GM12873 (cell line): ENCODE results near the gene FANCG.

ENCODE experiments used
- TF ChIP-seq, protein P1 (sequence below): IDR thresholded peaks from 2 replicates; pipeline ENCODE4 v1.5.1; 2012; ENCODE audit warnings: low read depth, mild to moderate bottlenecking, moderate library complexity, low read length, control low read depth; ENCODE audit not compliant: insufficient read depth; ENCODE audit errors: missing control alignments

Gene FANCG

DNA sequence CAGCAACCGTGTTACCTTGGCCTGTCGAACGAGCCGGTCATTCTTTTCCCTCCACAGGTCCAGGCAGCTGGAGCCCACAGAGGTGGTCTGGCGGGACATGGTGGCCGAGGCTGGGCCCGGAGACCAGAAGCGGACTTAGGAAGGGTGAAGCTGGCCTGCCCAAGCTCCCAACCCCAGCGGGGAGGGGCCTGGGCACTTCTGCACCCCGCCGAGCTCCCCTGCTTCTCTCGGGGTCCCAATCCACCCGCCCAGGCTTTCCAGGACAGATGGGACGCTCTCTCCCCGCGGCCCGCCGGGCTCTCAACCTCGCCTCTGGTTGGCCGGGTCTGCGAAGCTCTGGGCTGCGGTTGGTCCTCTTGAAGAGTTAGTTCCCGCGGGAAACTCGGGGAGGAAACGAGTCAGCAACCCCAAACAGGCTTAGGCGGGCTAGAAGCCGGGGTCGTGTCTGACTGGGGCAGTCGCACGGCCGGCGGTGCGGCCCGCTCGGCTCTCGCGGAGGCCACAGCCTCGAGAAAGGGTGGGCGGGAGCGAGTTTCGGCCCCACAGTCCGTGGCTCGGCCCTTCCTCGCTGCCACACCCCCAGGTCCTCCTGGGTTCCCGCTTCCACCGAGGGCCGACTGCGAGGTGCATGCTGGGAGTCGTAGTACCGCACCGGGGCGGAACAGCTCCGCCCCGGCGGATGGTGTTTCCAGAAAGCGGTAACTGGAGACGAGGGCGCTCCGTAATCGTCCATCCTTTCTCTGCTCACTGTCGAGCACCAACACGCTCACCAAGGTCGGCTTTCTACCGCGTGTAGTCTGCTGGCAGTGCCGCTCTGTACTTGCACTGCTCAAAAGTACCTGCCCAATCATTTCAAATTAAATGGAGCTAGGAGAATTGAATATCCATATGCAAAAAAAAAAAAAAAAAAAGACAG lies at the start of gene FANCG:
TSS of gene FANCG (minus strand) at position 517 of the 916 bp plus-strand sequence. CDS start at position 99, 418 bp downstream.
- TF ChIP-seq, protein P1, sequence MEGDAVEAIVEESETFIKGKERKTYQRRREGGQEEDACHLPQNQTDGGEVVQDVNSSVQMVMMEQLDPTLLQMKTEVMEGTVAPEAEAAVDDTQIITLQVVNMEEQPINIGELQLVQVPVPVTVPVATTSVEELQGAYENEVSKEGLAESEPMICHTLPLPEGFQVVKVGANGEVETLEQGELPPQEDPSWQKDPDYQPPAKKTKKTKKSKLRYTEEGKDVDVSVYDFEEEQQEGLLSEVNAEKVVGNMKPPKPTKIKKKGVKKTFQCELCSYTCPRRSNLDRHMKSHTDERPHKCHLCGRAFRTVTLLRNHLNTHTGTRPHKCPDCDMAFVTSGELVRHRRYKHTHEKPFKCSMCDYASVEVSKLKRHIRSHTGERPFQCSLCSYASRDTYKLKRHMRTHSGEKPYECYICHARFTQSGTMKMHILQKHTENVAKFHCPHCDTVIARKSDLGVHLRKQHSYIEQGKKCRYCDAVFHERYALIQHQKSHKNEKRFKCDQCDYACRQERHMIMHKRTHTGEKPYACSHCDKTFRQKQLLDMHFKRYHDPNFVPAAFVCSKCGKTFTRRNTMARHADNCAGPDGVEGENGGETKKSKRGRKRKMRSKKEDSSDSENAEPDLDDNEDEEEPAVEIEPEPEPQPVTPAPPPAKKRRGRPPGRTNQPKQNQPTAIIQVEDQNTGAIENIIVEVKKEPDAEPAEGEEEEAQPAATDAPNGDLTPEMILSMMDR = no peak

DNA sequence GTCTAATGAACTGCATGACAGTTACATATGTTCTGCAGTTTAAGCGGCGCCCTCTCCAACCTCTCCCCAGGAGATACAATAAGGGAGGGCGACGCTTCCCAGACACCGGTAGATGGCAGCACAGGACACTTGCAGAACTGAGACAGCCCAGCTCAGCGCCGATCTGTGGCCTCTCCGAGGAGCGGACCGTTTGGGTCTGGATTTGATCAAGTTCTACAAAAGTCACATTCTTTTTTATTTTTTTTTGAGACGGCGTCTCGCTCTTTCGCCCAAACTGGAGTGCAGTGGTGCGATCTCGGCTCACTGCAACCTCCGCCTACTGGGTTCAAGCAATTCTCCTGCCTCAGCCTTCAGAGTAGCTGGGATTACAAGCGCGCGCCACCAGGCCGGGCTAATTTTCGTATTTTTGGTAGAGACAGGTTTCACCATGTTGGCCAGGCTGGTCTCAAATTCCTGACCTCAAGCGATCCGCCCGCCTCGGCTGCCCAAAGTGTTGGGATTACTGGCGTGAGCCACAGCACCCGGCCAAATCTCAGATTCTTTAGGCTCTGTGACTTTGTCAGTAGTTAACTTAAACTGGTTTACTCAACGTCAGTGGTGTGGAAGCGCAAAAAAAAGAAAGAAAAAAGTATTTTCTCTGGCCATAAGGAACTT lies 37.3 kb upstream of the FANCG start:
- TF ChIP-seq, protein P1 = peak; percentile 96

DNA sequence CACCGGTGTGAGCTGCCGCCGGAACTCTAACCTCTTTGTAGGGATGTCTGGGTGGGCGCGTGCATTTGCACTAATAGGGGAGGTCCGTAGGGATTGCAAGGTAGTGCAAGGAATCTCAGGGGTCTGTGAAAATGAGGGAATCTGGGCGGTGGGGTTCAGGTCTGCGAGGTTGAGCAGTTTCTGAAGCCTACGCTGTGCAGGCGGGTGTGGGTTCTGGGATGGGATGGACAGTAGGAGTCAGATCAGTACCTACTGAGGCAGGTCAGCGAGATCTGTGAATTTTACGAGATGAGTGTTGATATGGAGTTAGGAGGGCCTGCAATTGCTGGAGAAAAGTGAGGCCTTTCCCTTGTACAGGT lies 36.8 kb upstream of the FANCG start:
- TF ChIP-seq, protein P1 = no peak

DNA sequence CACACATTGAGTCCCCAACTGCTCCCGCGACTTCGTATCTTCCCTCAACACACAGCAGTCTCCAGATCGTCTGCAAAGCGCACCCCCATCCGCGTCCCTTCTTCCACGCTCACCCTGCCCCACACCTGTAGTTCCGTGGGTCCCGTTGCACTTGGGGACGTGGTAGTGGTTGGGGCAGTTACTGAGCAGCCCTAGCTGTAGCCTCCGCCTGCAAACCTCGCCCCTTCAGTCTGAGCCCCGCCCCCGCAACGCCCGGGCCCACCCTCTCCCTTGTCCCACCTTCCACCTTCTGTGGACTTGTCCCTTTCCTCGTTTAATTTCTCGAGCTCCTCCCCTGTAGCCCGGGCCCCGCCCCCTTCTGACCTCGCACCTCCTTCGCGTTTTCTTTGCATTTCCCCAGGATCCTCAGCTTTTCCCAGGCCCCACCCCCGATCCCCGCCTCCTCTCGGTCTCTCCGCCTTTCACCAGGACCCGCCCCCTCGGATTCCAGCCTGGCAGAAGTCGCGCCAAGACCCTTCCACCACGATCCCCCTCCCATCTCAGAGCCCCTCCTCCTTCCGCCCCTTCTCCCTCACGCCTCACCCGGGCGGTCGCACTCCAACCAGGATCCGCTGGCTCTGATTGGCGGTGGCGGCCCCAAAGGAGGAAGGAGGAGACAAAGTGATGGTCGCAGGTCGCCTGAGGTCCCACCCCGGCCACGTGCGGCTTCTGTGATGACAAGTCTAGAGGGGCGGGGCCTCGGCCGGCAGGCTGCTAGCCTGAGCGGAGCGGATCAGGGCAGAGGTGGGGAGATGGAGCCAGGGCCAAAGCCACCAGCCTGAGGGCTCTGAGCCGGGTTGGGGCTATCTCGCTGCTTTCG lies 36.2 kb upstream of the FANCG start, which contains the start of gene ATOSB:
TSS of gene ATOSB (minus strand) at position 183 of the 859 bp plus-strand sequence. CDS start 7,588 bp downstream, outside the sequence.
- TF ChIP-seq, protein P1 = no peak

DNA sequence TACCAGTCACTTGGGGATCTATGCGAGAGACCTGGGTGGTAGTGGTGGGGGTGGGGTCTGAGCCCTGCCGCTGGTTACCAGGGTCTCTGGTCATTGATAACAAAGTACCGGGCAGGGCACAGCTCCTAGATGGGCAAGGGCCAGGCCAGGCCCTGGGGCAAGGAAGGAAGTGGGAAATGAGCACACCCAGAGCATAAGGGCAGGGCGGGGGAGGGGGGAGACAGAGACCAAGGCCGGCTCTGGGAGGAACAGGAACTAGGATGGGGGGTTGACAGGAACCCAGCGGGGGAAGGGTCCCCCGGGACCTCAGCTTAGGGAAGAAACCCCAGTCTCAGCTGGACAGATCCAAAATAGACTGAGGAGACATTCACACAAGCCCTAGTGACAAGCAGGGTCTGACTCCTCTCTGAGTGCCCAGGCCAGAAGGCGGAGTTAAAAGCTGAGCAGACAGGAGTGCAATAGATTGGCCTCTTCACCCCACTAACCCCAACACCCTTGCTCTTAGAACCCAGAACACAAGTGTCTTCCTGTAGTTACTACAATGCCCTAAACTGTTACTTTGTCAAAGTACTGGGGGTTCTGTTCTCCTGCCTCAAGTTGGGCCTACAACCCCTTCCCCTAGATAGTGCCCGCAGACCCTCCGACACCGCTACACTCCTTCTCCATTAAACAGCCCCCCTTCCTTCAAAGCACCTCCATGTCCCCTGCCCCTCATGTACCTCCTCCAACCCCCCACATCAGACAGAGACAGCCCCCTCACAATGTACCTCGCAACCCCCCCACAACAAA lies 35.3 kb upstream of the FANCG start:
- TF ChIP-seq, protein P1 = no peak

DNA sequence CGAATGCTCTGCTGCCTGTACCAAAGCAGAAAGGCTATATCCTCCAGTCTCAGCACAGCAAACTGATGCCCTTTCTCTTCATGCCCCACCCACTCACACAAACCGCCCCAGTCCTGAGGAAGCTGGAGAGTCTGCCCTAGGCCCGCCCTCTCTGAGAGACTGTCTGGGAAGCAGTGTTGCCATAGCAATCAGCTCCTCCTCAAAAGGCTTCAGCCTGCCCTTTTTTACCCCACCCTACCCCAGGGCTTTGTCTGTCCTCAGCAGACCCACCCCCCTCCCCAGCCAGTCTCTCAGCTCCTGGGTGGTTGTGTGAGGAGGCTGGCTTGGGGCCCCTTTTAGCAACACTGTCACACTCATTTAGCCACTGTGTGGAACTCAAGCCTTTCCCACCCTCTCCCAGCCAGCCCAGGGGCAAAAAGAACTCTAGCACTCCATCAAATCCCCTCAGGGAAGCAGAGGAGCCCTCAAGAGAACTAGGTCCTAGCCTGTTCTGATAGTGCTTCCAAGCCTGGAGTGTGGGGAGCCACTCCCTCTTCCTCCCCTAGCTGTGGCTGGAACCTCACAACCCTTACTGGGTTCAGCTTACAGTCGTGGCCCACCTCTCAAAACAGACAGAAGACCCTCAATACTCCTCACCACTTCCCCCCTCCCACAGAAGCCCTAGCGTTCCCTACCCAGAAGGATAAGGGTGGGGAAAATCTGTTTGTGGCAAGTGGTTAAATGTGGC lies 34.5 kb upstream of the FANCG start:
- TF ChIP-seq, protein P1 = no peak
